H9 (cell line): ENCODE measurements around the gene CLMN. TPM values are rescaled to one million over a fixed set of nuclear protein-coding genes. Genes with fewer than 3 reads are reported as not detected.
A peak's percentile ranks its signal among the peaks of the same experiment; 100 is the strongest.

ENCODE experiments used
- DNase-seq: peaks from one replicate; pipeline ENCODE4 v3.0.0-alpha.2; 2017
- H2AFZ ChIP-seq: one replicate; pipeline ENCODE4 v1.6.1; 2013; ENCODE audit warnings: mild to moderate bottlenecking, low read length, control low read depth, moderate library complexity
- H2AK5ac ChIP-seq: 2 replicates; pipeline ENCODE4 v1.6.1; 2013; ENCODE audit warnings: low read length, control low read depth, mixed read lengths; ENCODE audit not compliant: insufficient read length
- H2BK120ac ChIP-seq: one replicate; pipeline ENCODE4 v1.6.1; 2013; ENCODE audit warnings: low read depth, mild to moderate bottlenecking, low read length, control low read depth, inconsistent platforms; ENCODE audit not compliant: poor library complexity, severe bottlenecking
- H2BK12ac ChIP-seq: 2 replicates; pipeline ENCODE4 v1.6.1; 2013; ENCODE audit warnings: low read length, control low read depth, mixed read lengths, low read depth; ENCODE audit not compliant: insufficient read length
- H2BK15ac ChIP-seq: 2 replicates; pipeline ENCODE4 v1.6.1; 2013; ENCODE audit warnings: low read depth, low read length, control low read depth
- H2BK20ac ChIP-seq: one replicate; pipeline ENCODE4 v1.6.1; 2013; ENCODE audit warnings: low read depth, mild to moderate bottlenecking, low read length, control low read depth, inconsistent platforms; ENCODE audit not compliant: poor library complexity, severe bottlenecking
- H2BK5ac ChIP-seq: 2 replicates; pipeline ENCODE4 v1.6.1; 2013; ENCODE audit warnings: low read length, control low read depth, mixed read lengths; ENCODE audit not compliant: insufficient read length
- H3K14ac ChIP-seq: 2 replicates; pipeline ENCODE4 v1.6.1; 2013; ENCODE audit warnings: low read length, control low read depth; ENCODE audit not compliant: insufficient read depth
- H3K18ac ChIP-seq: 2 replicates; pipeline ENCODE4 v1.6.1; 2013; ENCODE audit warnings: low read depth, mild to moderate bottlenecking, mixed read lengths, low read length, control low read depth; ENCODE audit not compliant: insufficient read length
- H3K23ac ChIP-seq: 2 replicates; pipeline ENCODE4 v1.6.1; 2013; ENCODE audit warnings: low read length, control low read depth, mixed read lengths, low read depth; ENCODE audit not compliant: insufficient read length
- H3K23me2 ChIP-seq: 2 replicates; pipeline ENCODE4 v1.6.1; 2013; ENCODE audit warnings: low read depth, mild to moderate bottlenecking, mixed read lengths, low read length, control low read depth; ENCODE audit not compliant: insufficient read length, poor library complexity, severe bottlenecking
- H3K27ac ChIP-seq: 2 replicates; pipeline ENCODE4 v1.5.1; 2013; ENCODE audit warnings: low read length, control low read depth, mixed read lengths, low read depth; ENCODE audit not compliant: insufficient read length
- H3K27me3 ChIP-seq: 2 replicates; pipeline ENCODE4 v1.6.1; 2013; ENCODE audit warnings: low read length, control low read depth, inconsistent platforms; ENCODE audit not compliant: insufficient read depth
- H3K4ac ChIP-seq: 2 replicates; pipeline ENCODE4 v1.6.1; 2013; ENCODE audit warnings: low read depth, mild to moderate bottlenecking, control low read depth, inconsistent platforms, low read length, moderate library complexity
- H3K4me1 ChIP-seq: 2 replicates; pipeline ENCODE4 v1.6.1; 2013; ENCODE audit warnings: low read length, control low read depth, inconsistent platforms; ENCODE audit not compliant: insufficient read depth
- H3K4me2 ChIP-seq: 2 replicates; pipeline ENCODE4 v1.6.1; 2013; ENCODE audit warnings: low read length, control low read depth, mixed read lengths; ENCODE audit not compliant: insufficient read length, insufficient read depth
- H3K56ac ChIP-seq: 2 replicates; pipeline ENCODE4 v1.6.1; 2013; ENCODE audit warnings: low read depth, mild to moderate bottlenecking, mixed read lengths, low read length, control low read depth; ENCODE audit not compliant: insufficient read length
- H3K79me1 ChIP-seq: 2 replicates; pipeline ENCODE4 v1.6.1; 2013; ENCODE audit warnings: low read depth, mild to moderate bottlenecking, moderate library complexity, low read length, control low read depth, inconsistent platforms; ENCODE audit not compliant: insufficient read depth, poor library complexity, severe bottlenecking
- H3K79me2 ChIP-seq: 2 replicates; pipeline ENCODE4 v1.6.1; 2013; ENCODE audit warnings: low read length, control low read depth, inconsistent platforms; ENCODE audit not compliant: insufficient read depth
- H3K9ac ChIP-seq: 2 replicates; pipeline ENCODE4 v1.6.1; 2013; ENCODE audit warnings: low read length, control low read depth, mixed read lengths; ENCODE audit not compliant: insufficient read length; ENCODE audit errors: extremely low read depth
- H3K9me3 ChIP-seq: one replicate; pipeline ENCODE4 v1.6.1; 2013; ENCODE audit warnings: low read depth, low read length, inconsistent platforms; ENCODE audit not compliant: control insufficient read depth
- H3T11ph ChIP-seq: one replicate; pipeline ENCODE4 v1.6.1; 2013; ENCODE audit warnings: mild to moderate bottlenecking, low read length, control low read depth, inconsistent platforms
- H4K20me1 ChIP-seq: one replicate; pipeline ENCODE4 v1.6.1; 2013; ENCODE audit not compliant: control insufficient read depth, insufficient read length, insufficient read depth
- H4K5ac ChIP-seq: 2 replicates; pipeline ENCODE4 v1.6.1; 2013; ENCODE audit warnings: low read depth, mild to moderate bottlenecking, mixed read lengths, low read length, control low read depth; ENCODE audit not compliant: insufficient read length
- H4K8ac ChIP-seq: replicated peaks from 2 replicates; pipeline ENCODE4 v1.6.1; 2013; ENCODE audit warnings: low read length, control low read depth, mixed read lengths, low read depth; ENCODE audit not compliant: insufficient read length
- H4K91ac ChIP-seq: 2 replicates; pipeline ENCODE4 v1.6.1; 2013; ENCODE audit warnings: low read depth, mild to moderate bottlenecking, moderate library complexity, mixed read lengths, low read length, control low read depth; ENCODE audit not compliant: insufficient read length
- H3K27ac Mint-ChIP-seq, 3 experiments: 2 replicates in 2 of 3; 3 replicates in 1 of 3; pipeline ENCODE4 v1.8.0; 2020 to 2021; ENCODE audit warnings: mixed read lengths in 3 of 3, mild to moderate bottlenecking in 1 of 3, moderate library complexity in 1 of 3
- H3K27me3 Mint-ChIP-seq: 2 replicates; pipeline ENCODE4 v1.8.0; 2021; ENCODE audit warnings: low read depth, mild to moderate bottlenecking, moderate library complexity, mixed read lengths
- H3K36me3 Mint-ChIP-seq, 3 experiments: 2 replicates in 2 of 3; 3 replicates in 1 of 3; pipeline ENCODE4 v1.8.0; 2020 to 2021; ENCODE audit warnings: low read depth in 3 of 3, mixed read lengths in 3 of 3; ENCODE audit not compliant: insufficient read depth in 1 of 3
- H3K4me1 Mint-ChIP-seq, 2 experiments: 2 replicates each; pipeline ENCODE4 v1.8.0; 2020; ENCODE audit warnings: mixed read lengths in 2 of 2
- H3K4me3 Mint-ChIP-seq, 2 experiments: 2 replicates in 1 of 2; 3 replicates in 1 of 2; pipeline ENCODE4 v1.8.0; 2020 to 2021; ENCODE audit warnings: mild to moderate bottlenecking in 2 of 2, mixed read lengths in 2 of 2, moderate library complexity in 1 of 2
- H3K9me3 Mint-ChIP-seq, 2 experiments: 2 replicates in 1 of 2; 3 replicates in 1 of 2; pipeline ENCODE4 v1.8.0; 2020; ENCODE audit warnings: mild to moderate bottlenecking in 2 of 2, mixed read lengths in 2 of 2, moderate library complexity in 1 of 2
- WGBS: extraction: QIAGEN DNeasy Blood & Tissue Kit; methylation state at CpG from one replicate; pipeline ENCODE4 v1.1.7; 2013; ENCODE audit warnings: missing lambda C conversion rate, low lambda C conversion rate, mixed read lengths; ENCODE audit not compliant: insufficient read length; ENCODE audit errors: extremely low coverage; 5-methylcytosine and 5-hydroxymethylcytosine counted together
- total RNA-seq: library from RNA; stranded (reverse); gene quantifications from 2 replicates; pipeline ENCODE4 v1.2.1, GENCODE V29; 2021
- TF ChIP-seq, protein P1 (sequence below): fragments of 200-600 bp; sonication (generic); conservative IDR thresholded peaks from 3 replicates; pipeline ENCODE4 v1.8.0; 2021; ENCODE audit warnings: antibody characterized with exemption, mild to moderate bottlenecking

Gene CLMN
- total RNA-seq, 1 experiment from 2014 or later: 7.6 TPM

DNA sequence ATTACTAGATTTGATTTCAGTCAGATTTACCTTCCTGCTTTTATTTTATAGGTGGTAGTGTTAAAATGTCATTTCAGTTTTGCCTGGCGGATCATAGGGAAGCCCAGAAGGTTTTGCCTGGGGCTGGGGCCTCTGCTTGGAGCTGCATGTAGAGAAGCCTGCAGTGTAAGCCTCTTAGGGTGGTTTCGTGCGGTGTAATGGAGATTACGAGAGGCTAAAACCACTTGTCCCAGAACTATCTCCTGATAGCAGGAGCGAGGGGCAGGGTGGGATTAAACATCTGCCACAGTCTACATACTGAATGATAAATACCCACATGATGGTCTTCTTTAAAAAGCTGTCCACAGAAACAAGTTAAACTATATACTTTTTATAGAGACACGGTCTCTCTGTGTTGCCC is 127.4 kb downstream of the CLMN start:
- Histone ChIP-seq H2AK5ac (no peak overlapping the region), H3K18ac (no peak overlapping the region), H2BK20ac (no peak overlapping the region), H3K79me2 (no peaks in the 10 kb centered on the region), H3K14ac (no peak overlapping the region), H3K23me2 (no peaks in the 10 kb centered on the region), H4K91ac (no peak overlapping the region), H2BK120ac (no peak overlapping the region), H4K8ac (no peak overlapping the region), H3K4me2 (no peak overlapping the region), H3K23ac (no peak overlapping the region), H3K9me3 (no peaks in the 10 kb centered on the region), H2BK5ac (no peak overlapping the region), H3K27ac (no peak overlapping the region), H3T11ph (no peak overlapping the region), H2BK15ac (no peak overlapping the region), H4K5ac (no peak overlapping the region), H2BK12ac (no peak overlapping the region), H3K4ac (no peak overlapping the region), H3K27me3 (no peaks in the 10 kb centered on the region), H3K9ac (no peak overlapping the region), H2AFZ (no peak overlapping the region), H3K56ac (no peak overlapping the region), H3K79me1 (no peaks in the 10 kb centered on the region), H3K4me1 (peaks cover 2% of the 10 kb centered on the region; the same call in 1 of the 2 replicates), H4K20me1 (no peaks in the 10 kb centered on the region)
- WGBS: no CpG with 5 or more reads among the region's 6 CpGs
- H3K4me3 Mint-ChIP-seq: no peak overlapping the region
- H3K27me3 Mint-ChIP-seq: no peaks in the 10 kb centered on the region; the same call in none of the 2 replicates
- TF ChIP-seq, protein P1, sequence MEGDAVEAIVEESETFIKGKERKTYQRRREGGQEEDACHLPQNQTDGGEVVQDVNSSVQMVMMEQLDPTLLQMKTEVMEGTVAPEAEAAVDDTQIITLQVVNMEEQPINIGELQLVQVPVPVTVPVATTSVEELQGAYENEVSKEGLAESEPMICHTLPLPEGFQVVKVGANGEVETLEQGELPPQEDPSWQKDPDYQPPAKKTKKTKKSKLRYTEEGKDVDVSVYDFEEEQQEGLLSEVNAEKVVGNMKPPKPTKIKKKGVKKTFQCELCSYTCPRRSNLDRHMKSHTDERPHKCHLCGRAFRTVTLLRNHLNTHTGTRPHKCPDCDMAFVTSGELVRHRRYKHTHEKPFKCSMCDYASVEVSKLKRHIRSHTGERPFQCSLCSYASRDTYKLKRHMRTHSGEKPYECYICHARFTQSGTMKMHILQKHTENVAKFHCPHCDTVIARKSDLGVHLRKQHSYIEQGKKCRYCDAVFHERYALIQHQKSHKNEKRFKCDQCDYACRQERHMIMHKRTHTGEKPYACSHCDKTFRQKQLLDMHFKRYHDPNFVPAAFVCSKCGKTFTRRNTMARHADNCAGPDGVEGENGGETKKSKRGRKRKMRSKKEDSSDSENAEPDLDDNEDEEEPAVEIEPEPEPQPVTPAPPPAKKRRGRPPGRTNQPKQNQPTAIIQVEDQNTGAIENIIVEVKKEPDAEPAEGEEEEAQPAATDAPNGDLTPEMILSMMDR: no peak
- H3K9me3 Mint-ChIP-seq: peaks cover 10 to 13% of the 10 kb centered on the region in 2 experiments; a peak in 4 of 5 replicates
- H3K36me3 Mint-ChIP-seq: peaks cover 4 to 13% (median 5%) of the 10 kb centered on the region in 3 experiments; a peak in 5 of 7 replicates
- H3K4me1 Mint-ChIP-seq: peaks cover 16 to 28% of the 10 kb centered on the region in 2 experiments
- DNase-seq: no peak
- H3K27ac Mint-ChIP-seq: peak overlapping the region in 2 of 3 experiments; percentile 35 to 69; a peak in 1 of 7 replicates
